GM21723 (cell line): ENCODE data around the gene ESYT2.
"Not testable (repeated sequence)": the region's sequence is repeated elsewhere in the genome, so short reads cannot be mapped to it uniquely, and the experiment has no call there.

Experiments used
- ATAC-seq: cut with Tn5 transposase; IDR thresholded peaks from one replicate; pipeline ENCODE4 v1.9.1; 2021; ENCODE audit warnings: mild to moderate bottlenecking, moderate library complexity; ENCODE audit not compliant: unreplicated experiment

ESYT2 gene

GRCh38 chr7:158829342-158830210, at the start of gene ESYT2:
Gene ESYT2, minus strand, starts transcription at chr7:158829509. Its CDS starts 91 bp downstream, at chr7:158829418.
- peak; percentile 81 for ATAC-seq

- not testable (repeated sequence) for ATAC-seq
Measured at GRCh38 chr7:158878151-158879079, 49.1 kb upstream of the ESYT2 start.

- no peak for ATAC-seq
Measured at GRCh38 chr7:158876984-158877383, 47.7 kb upstream of the ESYT2 start.

- no peak for ATAC-seq
Measured at GRCh38 chr7:158869876-158870275, 40.6 kb upstream of the ESYT2 start.

GRCh38 chr7:158868764-158869410, 39.6 kb upstream of the ESYT2 start:
- ATAC-seq: no peak

GRCh38 chr7:158867214-158867984, 38.1 kb upstream of the ESYT2 start:
- ATAC-seq: no peak

GRCh38 chr7:158865977-158866376, 36.7 kb upstream of the ESYT2 start:
- ATAC-seq: no peak

GRCh38 chr7:158865462-158865922, 36.2 kb upstream of the ESYT2 start:
- no peak for ATAC-seq

GRCh38 chr7:158864833-158865232, 35.5 kb upstream of the ESYT2 start:
- ATAC-seq: no peak

- no peak for ATAC-seq
Measured at GRCh38 chr7:158864507-158864820, 35.2 kb upstream of the ESYT2 start.

GRCh38 chr7:158863611-158864506, 34.5 kb upstream of the ESYT2 start:
- ATAC-seq: peak; percentile 42

GRCh38 chr7:158862985-158863610, 33.8 kb upstream of the ESYT2 start:
- peak; percentile 58 for ATAC-seq

GRCh38 chr7:158861936-158862704, 32.8 kb upstream of the ESYT2 start:
- ATAC-seq: no peak

- no peak for ATAC-seq
Measured at GRCh38 chr7:158861004-158861787, 31.9 kb upstream of the ESYT2 start.

GRCh38 chr7:158860394-158860793, 31.1 kb upstream of the ESYT2 start:
- no peak for ATAC-seq

GRCh38 chr7:158858592-158859503, 29.5 kb upstream of the ESYT2 start:
- ATAC-seq: no peak
